Eye (tissue), 1 donor: Measurements from ENCODE around the gene LHFPL3.
"Not testable (repeated sequence)": the region's sequence is repeated elsewhere in the genome, so short reads cannot be mapped to it uniquely, and the experiment has no call there.

Experiments used
- DNase-seq: peaks from one replicate; pipeline ENCODE4 v3.0.0-alpha.2; 2015

Gene LHFPL3

DNA sequence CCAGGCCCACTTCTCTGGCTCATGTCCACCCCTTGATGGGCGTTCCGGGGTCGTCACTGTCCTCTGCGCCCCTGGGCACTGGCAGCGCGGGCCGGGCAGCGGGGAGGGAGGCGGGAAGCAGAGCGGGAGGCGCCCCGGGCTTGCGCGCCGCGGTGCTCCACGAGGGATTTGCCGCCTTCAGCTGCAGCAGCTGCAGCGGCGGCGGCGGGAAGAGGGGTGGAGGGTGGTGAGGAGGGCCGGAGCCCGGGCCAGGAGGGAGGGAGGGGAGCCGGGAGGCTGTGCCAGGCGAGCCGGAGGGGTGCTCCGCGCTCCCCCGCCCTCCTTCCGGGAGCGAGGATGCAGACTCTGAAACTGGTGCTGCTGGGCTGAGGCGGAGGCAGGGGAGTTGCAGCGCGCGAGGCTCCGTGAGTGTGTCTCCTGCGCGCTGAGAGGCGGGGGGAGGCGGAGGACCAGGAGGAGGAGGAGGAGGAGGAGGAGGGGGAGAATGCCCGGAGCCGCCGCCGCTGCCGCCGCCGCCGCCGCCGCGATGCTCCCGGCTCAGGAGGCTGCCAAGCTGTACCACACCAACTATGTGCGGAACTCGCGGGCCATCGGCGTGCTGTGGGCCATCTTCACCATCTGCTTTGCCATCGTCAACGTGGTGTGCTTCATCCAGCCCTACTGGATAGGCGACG is at the start of gene LHFPL3:
Gene LHFPL3 (plus strand): TSS at position 308 of the 674 bp plus-strand sequence.
- DNase-seq = peak; percentile 87

DNA sequence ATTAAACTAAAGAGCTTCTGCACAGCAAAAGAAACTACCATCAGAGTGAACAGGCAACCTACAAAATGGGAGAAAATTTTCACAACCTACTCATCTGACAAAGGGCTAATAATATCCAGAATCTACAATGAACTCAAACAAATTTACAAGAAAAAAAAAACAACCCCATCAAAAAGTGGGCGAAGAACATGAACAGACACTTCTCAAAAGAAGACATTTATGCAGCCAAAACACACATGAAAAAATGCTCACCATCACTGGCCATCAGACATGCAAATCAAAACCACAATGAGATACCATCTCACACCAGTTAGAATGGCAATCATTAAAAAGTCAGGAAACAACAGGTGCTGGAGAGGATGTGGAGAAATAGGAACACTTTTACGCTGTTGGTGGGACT is 46.7 kb upstream of the LHFPL3 start:
- not testable (repeated sequence) for DNase-seq

DNA sequence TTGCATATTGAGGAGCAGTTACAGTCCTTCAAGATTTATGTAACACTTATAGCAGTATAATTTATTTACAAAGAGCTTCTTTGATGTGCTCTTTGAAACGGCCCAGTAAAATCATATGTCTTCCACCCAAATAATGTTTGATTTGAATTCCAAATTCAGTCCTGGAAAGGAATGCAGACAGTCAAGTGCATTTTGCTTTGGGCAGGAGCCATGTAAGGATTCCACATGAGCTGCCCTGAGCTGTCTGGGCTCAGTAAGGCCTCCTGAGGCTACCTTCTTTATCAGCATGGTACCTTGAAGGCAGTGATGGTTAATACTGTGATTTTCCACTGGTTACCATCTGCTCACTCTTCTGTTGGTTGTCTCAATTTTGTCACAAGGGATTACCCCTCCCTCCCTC is 41.6 kb upstream of the LHFPL3 start:
- peak; percentile 7 for DNase-seq

DNA sequence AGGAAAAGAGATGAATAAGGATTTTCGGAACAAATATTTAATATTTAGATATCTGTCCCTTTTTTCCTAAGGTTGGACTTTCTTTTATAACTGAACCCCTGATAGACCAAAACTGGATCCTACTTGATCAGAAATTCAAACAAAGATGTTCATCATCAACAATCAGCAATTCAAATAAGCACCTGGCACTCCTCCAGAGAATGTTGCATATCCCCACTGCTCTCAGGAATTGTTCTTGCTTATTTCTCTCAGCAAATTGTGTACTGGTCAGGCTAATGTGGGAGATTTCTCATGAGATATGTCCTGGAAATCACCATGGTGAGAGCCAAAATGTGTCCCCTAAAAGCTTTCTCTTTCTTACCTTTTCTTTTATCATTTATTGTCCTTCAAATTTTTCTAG is 40.3 kb upstream of the LHFPL3 start:
- DNase-seq = no peak

DNA sequence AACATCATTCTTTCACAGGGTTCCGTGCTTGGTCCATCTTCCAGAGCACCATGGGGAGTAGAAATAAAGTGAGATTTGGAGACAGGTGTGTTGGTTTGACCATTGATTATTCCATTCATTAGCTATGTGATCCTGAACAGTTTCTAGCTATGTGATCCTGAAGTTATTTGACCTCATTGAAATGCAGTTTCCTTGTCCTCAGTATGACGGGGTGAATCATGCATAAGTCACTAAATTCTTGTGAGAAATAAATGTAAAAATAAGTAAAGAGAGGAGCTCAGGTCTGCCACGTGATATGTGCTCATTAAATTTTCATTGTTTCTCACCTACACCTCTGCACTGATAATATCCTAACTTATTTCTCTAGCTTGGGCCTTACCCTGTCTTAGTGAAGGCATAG is 34.1 kb upstream of the LHFPL3 start:
- DNase-seq = no peak

DNA sequence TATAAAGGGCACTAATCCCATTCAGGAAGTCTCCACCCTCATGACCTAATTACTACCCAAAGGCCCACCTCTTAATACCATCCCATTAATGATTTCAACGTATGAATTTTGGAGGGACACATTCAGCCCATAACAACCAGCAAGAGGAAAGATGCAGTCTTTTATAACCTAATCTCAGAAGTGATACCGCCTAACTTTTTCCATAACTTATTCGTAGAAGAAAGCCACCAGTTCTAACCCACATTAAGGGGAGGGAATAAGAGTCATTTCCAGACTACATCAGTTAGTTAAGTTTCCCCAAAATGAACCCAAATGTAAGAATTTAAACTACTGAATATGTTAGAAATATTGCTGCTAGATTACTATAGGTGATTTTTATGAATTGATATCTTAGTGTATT is 32.1 kb upstream of the LHFPL3 start:
- no peak for DNase-seq

DNA sequence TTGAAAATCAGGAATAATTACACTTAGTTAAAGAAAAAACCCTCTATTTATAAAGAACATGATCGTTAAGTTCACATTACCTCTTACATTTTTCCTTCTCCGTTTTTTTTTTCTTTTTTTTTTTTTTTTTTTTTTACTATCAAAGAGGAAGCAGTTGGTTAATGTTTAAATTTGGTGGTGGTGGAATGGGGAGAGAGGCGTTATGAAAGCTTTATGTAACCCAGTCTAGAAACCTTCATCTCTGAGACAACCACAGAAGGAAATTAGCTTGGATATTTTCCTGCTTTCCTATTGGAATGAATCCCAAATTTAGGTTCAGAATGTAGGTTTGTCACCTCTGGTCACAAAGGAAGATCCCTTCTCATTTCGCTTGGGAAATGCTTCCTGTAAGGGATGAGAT is 31.5 kb upstream of the LHFPL3 start:
- DNase-seq = no peak

DNA sequence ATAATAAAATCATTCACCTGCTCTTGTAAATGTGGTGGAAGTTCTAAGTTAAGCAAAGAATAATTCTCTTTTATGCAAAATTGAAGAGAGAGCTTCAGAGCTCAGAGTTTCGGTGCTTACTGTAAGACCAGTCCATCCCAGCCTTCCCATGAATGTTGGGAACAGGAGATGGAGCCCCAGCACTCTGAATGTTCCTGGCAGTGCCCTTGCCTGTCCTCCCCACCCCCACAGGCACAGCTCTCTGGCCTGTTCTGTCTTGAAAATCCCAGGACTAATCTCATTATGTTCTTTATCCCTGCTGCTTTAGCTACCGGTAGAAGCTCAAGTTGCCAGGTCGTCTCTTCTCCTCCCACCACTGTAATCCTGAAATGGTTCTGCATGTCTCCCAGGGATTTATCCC is 29.1 kb upstream of the LHFPL3 start:
- no peak for DNase-seq

DNA sequence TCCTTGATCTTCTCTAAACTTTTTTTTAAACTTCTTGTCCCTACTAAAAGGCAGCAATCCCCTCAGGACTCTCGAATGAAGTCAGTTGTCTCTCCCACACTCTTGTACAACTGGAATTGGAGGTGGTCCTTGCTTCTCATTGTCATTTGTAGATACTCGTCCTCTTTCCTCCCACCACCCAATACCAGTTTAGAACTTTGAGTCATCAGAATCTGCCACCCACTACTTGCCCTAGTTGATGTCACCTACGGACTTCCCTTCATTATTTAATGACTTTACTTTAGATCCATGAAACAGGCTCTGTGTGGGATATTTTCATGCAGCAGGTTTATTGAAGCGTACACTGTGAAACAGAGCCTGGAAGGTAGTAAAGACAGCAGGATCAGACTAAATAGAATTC is 28.6 kb upstream of the LHFPL3 start:
- no peak for DNase-seq

DNA sequence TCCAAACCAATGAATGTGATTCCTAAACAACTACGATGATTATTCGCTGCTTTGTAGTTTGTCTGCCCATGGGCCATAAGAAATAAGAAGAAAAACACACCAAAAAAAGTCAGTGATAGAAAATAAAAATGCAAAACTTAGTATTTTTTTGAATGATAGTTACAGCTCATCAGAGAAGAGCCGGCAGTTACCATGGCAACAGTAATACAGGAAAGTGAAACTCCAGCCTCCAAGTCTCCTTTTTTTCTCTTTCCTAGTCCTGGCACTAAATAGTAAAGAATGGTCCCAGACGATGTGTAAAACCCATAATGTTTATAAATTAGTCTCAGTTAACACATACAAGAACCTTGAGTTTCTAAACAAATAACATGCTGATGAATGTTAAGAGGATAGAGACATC is 21.6 kb upstream of the LHFPL3 start:
- DNase-seq = no peak

DNA sequence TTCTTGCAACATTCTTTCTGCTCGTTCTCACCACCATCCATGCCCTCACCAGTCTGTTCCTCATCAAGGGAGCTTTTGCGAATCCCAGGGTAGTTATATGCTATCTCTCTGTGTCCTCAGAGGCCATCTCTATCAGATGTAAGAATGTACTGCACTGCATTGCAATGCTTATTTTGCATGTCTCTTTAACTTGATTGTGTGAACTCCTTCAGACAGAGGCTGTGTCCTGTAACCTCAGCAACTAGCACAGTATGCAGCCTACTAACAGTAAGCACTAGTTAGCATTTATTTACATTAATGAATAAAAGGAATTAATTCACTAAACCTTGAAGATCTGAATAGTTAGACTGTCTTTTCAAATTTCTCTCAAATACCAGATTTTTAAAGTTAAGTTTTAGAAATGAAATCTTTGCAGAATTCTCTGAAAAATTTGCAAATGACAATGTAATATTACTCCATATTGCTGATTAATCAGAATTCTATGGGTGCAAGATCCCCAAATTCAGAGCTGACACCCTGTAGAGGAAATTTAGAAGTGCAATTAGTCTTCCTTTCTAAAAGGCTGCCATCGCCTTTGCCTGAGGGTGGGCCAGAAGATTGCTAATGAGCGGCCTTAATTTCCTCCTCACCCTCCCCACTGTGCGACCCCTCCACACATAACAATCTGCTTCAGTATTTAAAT is 10.3 kb upstream of the LHFPL3 start:
- no peak for DNase-seq

DNA sequence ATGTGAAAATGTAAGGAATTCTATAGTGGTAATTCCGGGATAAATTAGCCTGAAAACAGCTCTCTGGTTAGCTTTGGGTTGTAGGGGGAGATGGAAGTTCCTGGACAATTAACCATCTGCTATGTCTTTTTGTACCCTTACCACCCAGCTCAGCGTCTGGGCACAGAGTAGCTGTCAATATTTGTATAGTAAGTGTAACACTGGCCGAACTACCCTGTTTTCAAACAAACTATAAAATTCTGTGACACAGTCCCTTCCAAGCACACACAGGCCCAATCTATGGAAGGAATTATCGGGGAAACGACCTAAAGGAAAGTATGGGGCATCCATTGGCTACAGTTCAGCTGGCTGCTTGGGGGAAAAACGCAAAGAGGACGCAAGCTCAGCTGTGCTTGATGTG is 869 bp upstream of the LHFPL3 start:
- DNase-seq = no peak

DNA sequence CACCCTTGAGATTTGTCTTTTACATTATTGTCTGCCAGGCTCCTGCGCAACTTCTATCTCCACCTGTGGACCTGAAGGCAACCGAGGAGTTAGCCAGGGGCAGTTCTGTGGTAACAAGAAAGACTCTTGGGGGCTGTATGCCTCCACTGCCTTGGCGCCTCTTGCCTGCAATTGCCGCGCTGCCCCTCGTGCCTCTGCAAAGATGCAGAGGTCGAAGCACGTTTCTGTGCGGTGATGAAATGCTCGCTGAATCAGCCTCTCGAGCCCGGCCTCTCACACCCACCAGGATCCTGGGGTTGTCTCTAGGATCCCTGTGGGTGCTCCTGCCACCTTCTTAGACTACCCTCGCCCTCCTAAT is 486 bp upstream of the LHFPL3 start:
- DNase-seq = no peak

DNA sequence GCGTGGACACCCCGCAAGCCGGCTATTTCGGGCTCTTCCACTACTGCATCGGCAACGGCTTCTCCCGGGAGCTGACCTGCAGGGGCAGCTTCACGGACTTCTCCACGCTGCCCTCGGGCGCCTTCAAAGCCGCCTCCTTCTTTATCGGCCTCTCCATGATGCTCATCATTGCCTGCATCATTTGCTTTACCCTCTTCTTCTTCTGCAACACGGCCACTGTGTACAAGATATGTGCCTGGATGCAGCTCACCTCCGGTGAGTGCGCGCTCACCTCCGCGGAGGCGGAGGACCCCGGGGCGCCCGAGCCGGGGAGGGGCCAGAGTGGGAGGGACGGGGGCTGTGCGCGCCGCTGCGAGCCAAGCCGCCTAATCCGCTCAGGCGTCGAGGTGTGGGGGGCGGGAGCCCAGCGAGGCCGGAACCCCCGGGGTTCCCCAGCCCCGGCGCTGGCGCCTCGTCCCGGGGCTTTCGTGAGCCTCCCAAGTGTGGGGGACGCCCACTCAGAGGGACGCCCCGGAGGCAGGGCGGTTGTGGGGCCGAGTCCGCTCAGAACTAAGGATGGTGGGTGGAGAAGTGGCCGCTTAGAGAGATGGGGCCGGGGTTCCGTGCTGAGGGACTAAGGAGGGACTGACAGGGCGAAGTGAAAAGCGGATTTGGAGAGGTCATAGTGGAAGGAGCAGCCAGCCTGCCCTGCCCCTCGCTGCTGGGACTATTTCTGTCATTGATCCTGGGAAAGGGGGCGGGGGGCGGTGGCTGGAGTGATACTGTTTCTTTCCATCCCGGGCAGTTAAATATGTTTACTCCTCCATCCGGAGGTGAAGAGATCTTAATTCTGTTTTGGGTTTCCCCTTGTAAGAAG is 795 bp downstream of the LHFPL3 start:
- no peak for DNase-seq

DNA sequence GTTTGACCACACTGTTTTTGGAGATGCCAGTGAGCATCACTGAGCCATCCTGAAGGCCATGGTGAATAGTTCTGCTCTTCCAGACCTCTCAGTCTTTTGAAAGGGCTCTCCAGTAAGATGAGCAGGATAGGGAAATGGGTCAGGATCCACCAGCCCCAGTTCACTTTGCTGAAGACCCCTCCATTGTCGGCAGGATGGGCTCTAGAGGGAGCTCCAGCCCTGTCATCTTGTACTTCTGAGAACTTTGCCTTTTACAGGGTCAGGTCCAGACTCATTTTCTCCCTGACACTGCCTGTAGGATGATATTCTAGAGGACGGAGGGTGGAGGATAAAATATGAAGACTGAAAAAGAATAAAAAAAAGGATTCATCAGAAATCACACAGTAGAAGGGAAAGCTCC is 13.1 kb downstream of the LHFPL3 start:
- DNase-seq = peak; percentile 79

DNA sequence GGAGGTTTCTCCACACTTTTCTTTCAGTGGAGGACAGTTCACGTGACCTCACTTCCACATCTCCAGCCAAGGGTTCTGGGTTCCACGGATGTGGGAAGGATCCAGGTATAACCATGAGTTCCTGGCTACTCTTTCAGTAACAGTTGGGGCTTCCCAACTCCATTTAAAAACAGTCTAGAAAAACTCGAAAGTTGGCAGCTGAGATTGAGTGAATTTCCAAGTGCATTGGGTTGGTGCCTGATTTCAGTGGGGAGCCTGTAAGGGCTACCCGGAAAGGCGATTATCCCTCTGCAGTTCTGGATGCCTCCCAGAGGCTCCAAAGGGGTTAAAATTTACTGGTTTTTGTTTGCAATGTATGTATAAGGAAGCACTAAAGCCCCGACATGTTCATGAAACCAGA is 24.3 kb downstream of the LHFPL3 start:
- DNase-seq = no peak

DNA sequence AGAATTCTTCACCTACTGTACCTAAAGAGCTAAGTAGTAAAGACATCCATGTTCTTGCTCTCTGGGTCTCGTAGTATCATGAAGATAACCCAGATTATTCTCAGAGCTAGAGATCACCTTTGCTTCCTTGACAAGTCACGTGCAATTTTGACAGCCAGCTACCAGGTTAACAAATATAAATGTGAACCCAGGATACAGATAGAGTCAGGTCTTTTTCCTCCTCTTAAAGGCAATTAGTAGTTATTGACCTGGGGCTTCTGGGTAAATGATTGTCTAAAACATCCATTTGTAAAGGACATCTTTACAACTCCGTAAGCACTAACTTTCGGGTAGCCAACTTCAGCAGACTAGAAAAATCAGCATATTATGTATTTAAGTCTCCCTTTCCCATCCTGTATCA is 28.8 kb downstream of the LHFPL3 start:
- no peak for DNase-seq

DNA sequence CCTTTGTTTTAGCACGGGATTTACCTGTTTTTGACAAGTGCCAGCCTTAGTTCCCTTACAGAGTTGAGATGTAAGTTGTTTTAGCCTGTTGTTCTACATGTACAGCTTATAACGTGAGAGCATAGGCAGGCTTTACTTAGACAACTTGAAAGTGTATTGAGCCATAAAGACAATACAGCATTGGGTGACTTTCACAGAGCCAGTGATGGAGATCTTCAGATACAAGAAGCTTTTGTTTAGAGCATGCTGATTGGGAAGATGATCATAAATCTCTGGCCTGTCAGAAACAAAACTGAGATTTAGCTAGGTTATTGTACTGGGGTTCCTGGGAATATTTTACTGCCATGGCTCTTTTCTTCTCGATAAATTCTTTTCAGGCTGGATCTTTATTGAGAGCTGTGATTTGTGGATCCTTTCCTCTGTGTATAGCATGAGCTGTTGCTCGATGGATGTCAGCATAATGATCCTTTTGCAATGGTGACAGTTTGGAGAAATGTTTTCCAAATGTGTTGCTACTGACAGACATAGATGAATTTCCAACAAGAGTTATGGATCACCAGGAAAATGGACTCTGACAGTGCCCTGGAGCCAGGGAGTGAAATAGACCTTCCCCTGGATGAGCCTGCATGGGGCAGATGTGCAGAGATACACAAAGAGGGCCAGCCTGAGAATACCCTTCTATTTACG is 30.2 kb downstream of the LHFPL3 start:
- DNase-seq = no peak

DNA sequence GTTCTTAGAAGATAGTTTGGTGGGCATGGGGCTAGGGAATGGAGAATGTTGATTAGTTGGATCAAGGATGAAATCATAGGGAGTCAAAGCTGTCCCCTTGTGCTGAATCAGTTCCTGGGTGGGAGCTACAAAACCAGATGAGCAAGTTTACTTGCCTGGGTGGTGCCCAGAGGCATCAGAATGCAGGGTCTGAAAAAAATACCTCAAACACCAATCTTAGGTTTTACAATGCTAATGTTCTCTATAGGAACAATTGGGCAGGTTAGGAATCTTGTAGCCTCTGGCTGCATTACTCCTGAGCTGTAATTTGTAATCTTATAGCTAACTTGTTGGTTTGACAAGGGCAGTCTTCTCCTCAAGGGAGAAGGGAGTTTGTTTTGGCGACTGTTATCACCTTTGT is 34.4 kb downstream of the LHFPL3 start:
- no peak for DNase-seq

DNA sequence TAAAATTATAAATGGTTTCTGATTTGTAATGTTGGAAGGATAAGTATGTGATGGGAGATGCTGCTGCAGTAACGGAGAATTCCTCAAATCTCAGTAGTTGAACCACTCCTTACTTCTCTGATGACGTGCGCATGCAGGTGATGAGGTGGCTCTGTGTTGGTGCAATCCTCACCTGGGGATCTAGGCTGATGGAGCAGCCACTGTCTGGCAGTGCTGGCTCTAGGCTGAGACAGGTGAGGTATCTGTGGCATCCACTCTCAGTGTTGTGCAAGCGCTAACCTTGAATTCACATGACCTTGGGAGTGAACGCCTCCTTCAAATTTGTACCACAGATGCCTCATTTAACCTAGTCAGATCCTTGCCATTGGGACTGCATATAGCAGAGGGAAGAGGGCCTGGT is 35.0 kb downstream of the LHFPL3 start:
- DNase-seq = no peak

DNA sequence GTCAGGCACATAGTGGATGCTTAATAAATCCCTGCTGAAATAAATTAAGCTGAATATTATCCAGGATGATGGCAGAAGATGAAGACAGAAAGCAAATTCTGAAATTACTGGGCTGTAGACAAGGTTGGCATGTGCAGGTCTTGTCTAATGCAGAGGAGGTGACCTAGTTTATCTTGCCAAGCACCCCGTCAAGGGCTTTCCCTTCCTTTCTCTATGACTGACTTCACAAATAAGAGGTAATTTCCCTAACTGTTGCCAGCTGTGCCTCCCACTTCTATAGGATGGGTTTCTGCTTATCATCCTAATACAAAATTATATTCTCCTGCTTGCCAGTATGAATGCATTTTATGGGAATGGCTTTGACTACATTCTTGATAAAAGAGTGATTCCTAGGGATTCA is 38.0 kb downstream of the LHFPL3 start:
- DNase-seq = no peak

DNA sequence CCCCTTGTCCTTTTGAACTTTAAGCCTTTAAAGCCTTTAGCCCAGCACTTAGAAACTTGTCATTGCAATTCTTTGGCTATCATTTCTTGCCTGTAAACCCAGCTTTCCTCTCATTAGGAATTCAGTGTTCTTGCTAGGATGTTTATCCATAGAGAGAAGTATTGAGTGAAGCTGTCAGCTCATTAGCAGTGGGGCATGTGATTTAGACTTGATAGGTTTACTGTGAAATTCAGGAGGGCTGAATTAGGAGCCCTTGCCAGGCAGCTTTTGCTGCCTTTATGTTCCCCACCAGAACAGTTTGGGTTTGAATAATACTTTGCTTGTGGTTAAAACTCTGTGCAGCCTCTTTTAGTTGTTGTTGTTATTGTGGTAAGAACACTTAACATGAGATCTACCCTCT is 39.5 kb downstream of the LHFPL3 start:
- DNase-seq = peak; percentile 86

DNA sequence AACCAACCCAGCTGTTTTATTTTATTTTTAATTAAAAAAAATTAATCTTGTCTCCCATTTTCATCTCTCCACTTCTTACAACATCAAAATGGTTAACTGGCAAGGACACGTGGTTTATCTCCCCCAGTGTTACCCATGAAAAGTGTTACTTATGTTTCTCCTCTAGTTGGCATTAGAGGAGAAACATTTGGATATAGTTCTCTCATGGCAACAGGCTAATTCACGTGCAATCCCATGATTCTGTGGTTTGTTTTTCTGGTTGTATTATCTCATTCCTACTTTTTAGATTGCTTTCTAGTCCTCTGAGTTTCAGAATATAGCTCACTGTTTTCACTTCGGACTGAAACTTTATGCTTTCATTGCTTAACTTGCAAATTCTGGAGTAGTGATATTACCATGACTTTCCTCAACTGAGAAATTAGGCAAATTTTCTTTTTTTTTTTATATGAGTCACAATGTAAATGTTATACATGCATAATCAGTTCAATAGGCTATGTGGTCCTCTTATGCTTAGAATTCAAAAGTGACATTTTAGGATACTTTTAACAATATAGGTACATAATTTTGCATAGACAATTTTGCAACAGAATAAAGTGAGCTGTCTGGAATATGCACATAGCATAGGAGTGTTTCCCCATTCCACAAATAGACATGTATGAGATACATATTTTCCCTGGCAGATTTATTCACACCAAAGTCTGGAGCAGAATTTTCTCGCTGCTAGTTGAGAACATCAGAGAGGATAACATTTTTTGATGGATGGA is 43.0 kb downstream of the LHFPL3 start:
- DNase-seq = no peak
